Sigmoid colon (tissue), 3 donors: ENCODE results near the gene MYO6.

Experiments used
- POLR2A ChIP-seq, 2 donors: fragments of 450-650 bp; IDR thresholded peaks; one replicate each; pipeline ENCODE4 v1.6.1; 2016; ENCODE audit warnings: antibody characterized with exemption in 2 of 2, mild to moderate bottlenecking in 2 of 2, moderate library complexity in 2 of 2
- TF ChIP-seq, protein P1 (sequence below), 4 experiments: fragments of 450-650 bp in 3 of 4; fragments of 200-600 bp in 1 of 4; IDR thresholded peaks; one replicate each; pipeline ENCODE4 v1.5.1; 2016 to 2019; ENCODE audit warnings: antibody characterized with exemption in 4 of 4, mild to moderate bottlenecking in 3 of 4, moderate library complexity in 2 of 4

DNA sequence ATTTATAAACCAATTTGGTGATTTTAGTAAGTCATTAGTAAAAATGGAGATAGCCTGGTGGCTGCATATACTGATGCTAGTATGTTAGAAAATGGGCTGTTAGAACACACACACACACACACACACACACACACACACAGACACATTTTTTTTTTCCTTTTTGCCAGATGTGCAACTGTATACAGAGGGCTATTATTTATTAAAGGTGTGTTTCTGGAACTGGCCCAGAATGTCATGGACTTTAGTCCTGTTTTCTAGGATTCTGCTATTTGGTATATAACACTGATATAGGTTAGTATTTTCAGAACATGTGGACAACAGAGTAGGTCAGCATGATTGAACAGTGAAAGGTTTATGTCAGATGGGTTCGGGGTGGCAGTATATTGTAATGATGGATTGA lies 12.4 kb downstream of the MYO6 start:
- TF ChIP-seq, protein P1, sequence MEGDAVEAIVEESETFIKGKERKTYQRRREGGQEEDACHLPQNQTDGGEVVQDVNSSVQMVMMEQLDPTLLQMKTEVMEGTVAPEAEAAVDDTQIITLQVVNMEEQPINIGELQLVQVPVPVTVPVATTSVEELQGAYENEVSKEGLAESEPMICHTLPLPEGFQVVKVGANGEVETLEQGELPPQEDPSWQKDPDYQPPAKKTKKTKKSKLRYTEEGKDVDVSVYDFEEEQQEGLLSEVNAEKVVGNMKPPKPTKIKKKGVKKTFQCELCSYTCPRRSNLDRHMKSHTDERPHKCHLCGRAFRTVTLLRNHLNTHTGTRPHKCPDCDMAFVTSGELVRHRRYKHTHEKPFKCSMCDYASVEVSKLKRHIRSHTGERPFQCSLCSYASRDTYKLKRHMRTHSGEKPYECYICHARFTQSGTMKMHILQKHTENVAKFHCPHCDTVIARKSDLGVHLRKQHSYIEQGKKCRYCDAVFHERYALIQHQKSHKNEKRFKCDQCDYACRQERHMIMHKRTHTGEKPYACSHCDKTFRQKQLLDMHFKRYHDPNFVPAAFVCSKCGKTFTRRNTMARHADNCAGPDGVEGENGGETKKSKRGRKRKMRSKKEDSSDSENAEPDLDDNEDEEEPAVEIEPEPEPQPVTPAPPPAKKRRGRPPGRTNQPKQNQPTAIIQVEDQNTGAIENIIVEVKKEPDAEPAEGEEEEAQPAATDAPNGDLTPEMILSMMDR (IDR thresholded peaks at IDR 0.05), result no peak
- no peak for TF ChIP-seq POLR2A (IDR thresholded peaks at IDR 0.05)
